H1 (cell line): Measurements from ENCODE around the gene STXBP6. TPM values are rescaled to one million over a fixed set of nuclear protein-coding genes. Genes with fewer than 3 reads are reported as not detected.

Experiments
- CTCF ChIA-PET: fragments of 300-600 bp; sonication (Branson Sonifier 250); formaldehyde crosslinking; loops from one replicate; lab custom pipeline; 2021; ENCODE audit not compliant: partially characterized antibody; lab: Charles Lee
- POLR2A ChIA-PET: fragments of 300-600 bp; sonication (Branson Sonifier 250); formaldehyde crosslinking; loops from one replicate; lab custom pipeline; 2021; ENCODE audit warnings: inconsistent platforms; ENCODE audit not compliant: partially characterized antibody; lab: Charles Lee
- DNase-seq, 2 experiments: peaks; one replicate each; pipeline versions ENCODE4 v3.0.0 to v3.0.0-alpha.2; 2010 to 2022; ENCODE audit warnings: low spot score in 2 of 2, low read depth in 1 of 2, mixed read lengths in 1 of 2
- FAIRE-seq: peaks from 2 replicates; lab custom pipeline; 2011; peaks lifted over from hg19 to GRCh38; lab: Jason Lieb, UNC
- H2AFZ ChIP-seq: 2 replicates; pipeline ENCODE4 v1.8.1; 2012; ENCODE audit warnings: low read length, inconsistent platforms
- H2AK5ac ChIP-seq: 2 replicates; pipeline ENCODE4 v1.6.1; 2013; ENCODE audit warnings: low read depth, low read length
- H2BK120ac ChIP-seq: replicated peaks from 2 replicates; pipeline ENCODE3; 2013; ENCODE audit warnings: low read depth, low read length, inconsistent platforms
- H2BK12ac ChIP-seq: 2 replicates; pipeline ENCODE4 v1.6.1; 2013; ENCODE audit warnings: low read depth, low read length
- H2BK15ac ChIP-seq: 2 replicates; pipeline ENCODE4 v1.6.1; 2013; ENCODE audit warnings: low read length
- H2BK20ac ChIP-seq: 2 replicates; pipeline ENCODE4 v1.6.1; 2013; ENCODE audit warnings: low read length
- H2BK5ac ChIP-seq: 2 replicates; pipeline ENCODE4 v1.6.1; 2013; ENCODE audit warnings: low read depth, low read length
- H3K14ac ChIP-seq: 2 replicates; pipeline ENCODE4 v1.6.1; 2013; ENCODE audit warnings: inconsistent platforms; ENCODE audit not compliant: insufficient read length
- H3K18ac ChIP-seq: 2 replicates; pipeline ENCODE4 v1.6.1; 2013; ENCODE audit warnings: low read length; ENCODE audit errors: extremely low read depth
- H3K23ac ChIP-seq: 2 replicates; pipeline ENCODE4 v1.6.1; 2013; ENCODE audit warnings: inconsistent platforms; ENCODE audit not compliant: insufficient read length
- H3K23me2 ChIP-seq: 2 replicates; pipeline ENCODE4 v1.6.1; 2013; ENCODE audit warnings: low read depth, low read length
- H3K27ac ChIP-seq: 2 replicates; pipeline ENCODE4 v1.6.1; 2011; ENCODE audit warnings: low read depth, low read length, inconsistent platforms
- H3K27me3 ChIP-seq, 4 experiments: replicated peaks in 1 of 4; 1 replicate in 1 of 4; 2 replicates in 3 of 4; pipeline versions ENCODE4 v1.6.1 to v1.8.1; 2011 to 2013; ENCODE audit warnings: low read length in 3 of 4, mild to moderate bottlenecking in 3 of 4, inconsistent platforms in 2 of 4, mixed read lengths in 2 of 4, moderate library complexity in 1 of 4; ENCODE audit not compliant: control insufficient read depth in 3 of 4, insufficient read depth in 3 of 4; ENCODE audit errors: extremely low read depth in 1 of 4
- H3K36me3 ChIP-seq, 4 experiments: 2 replicates each; pipeline versions ENCODE4 v1.6.1 to v1.8.1; 2011 to 2013; ENCODE audit warnings: mild to moderate bottlenecking in 4 of 4, low read length in 3 of 4, moderate library complexity in 2 of 4, control low read depth in 1 of 4, inconsistent platforms in 1 of 4; ENCODE audit not compliant: insufficient read depth in 4 of 4, control insufficient read depth in 2 of 4
- H3K4ac ChIP-seq: replicated peaks from 2 replicates; pipeline ENCODE3; 2013; ENCODE audit warnings: low read length, low read depth, mixed read lengths, inconsistent platforms; ENCODE audit not compliant: insufficient read length
- H3K4me1 ChIP-seq, 4 experiments: replicated peaks in 1 of 4; 1 replicate in 1 of 4; 2 replicates in 3 of 4; pipeline versions ENCODE4 v1.6.1 to v1.8.1; 2011 to 2013; ENCODE audit warnings: low read length in 3 of 4, inconsistent platforms in 2 of 4, mixed read lengths in 1 of 4; ENCODE audit not compliant: insufficient read depth in 4 of 4, control insufficient read depth in 3 of 4
- H3K4me2 ChIP-seq, 2 experiments: 2 replicates each; pipeline versions ENCODE4 v1.6.1 to v1.8.1; 2011 to 2013; ENCODE audit warnings: low read depth in 2 of 2, low read length in 2 of 2, control low read depth in 1 of 2, inconsistent platforms in 1 of 2, mild to moderate bottlenecking in 1 of 2; ENCODE audit not compliant: insufficient read depth in 1 of 2
- H3K4me3 ChIP-seq, 4 experiments: fragments of 200-600, 300-600 bp in 1 of 4; sonication (generic), shearing (Covaris generic), sonication (Bioruptor Twin) in 1 of 4; 2 replicates each; pipeline versions ENCODE4 v1.5.1 to v1.8.1; 2011 to 2016; ENCODE audit warnings: low read length in 4 of 4, low read depth in 3 of 4, control low read depth in 2 of 4, inconsistent platforms in 2 of 4, mild to moderate bottlenecking in 2 of 4, mixed read lengths in 1 of 4, moderate library complexity in 1 of 4; ENCODE audit not compliant: insufficient read depth in 2 of 4; ENCODE audit errors: extremely low read depth in 1 of 4
- H3K56ac ChIP-seq: replicated peaks from 2 replicates; pipeline ENCODE3; 2013; ENCODE audit warnings: low read depth, mild to moderate bottlenecking, mixed read lengths, low read length, inconsistent platforms; ENCODE audit not compliant: insufficient read length
- H3K79me1 ChIP-seq: 2 replicates; pipeline ENCODE4 v1.6.1; 2013; ENCODE audit warnings: low read depth, low read length, control low read depth
- H3K79me2 ChIP-seq, 2 experiments: 2 replicates each; pipeline versions ENCODE4 v1.6.1 to v1.8.1; 2012 to 2013; ENCODE audit warnings: low read length in 2 of 2, mild to moderate bottlenecking in 2 of 2, inconsistent platforms in 1 of 2; ENCODE audit not compliant: insufficient read depth in 2 of 2, control insufficient read depth in 1 of 2
- H3K9ac ChIP-seq, 4 experiments: replicated peaks in 1 of 4; 1 replicate in 1 of 4; 2 replicates in 3 of 4; pipeline versions ENCODE4 v1.6.1 to v1.8.1; 2011 to 2013; ENCODE audit warnings: low read depth in 3 of 4, low read length in 3 of 4, control low read depth in 2 of 4, mild to moderate bottlenecking in 2 of 4, moderate library complexity in 2 of 4, inconsistent platforms in 1 of 4; ENCODE audit errors: extremely low read depth in 1 of 4
- H3K9me3 ChIP-seq, 2 experiments: 2 replicates each; pipeline versions ENCODE4 v1.6.1 to v1.8.1; 2012 to 2013; ENCODE audit warnings: mild to moderate bottlenecking in 2 of 2, moderate library complexity in 2 of 2, control low read depth in 1 of 2, inconsistent platforms in 1 of 2, low read depth in 1 of 2, low read length in 1 of 2, mixed read lengths in 1 of 2; ENCODE audit not compliant: insufficient read depth in 2 of 2
- H4K20me1 ChIP-seq, 2 experiments: replicated peaks in 1 of 2; 2 replicates each; pipeline versions ENCODE3 to v1.8.1; 2011 to 2013; ENCODE audit warnings: inconsistent platforms in 2 of 2, low read length in 2 of 2, mild to moderate bottlenecking in 1 of 2; ENCODE audit not compliant: insufficient read depth in 2 of 2, control insufficient read depth in 1 of 2
- H4K5ac ChIP-seq: 2 replicates; pipeline ENCODE4 v1.6.1; 2013; ENCODE audit warnings: low read length, low read depth, mixed read lengths, inconsistent platforms; ENCODE audit not compliant: insufficient read length
- H4K8ac ChIP-seq: 2 replicates; pipeline ENCODE4 v1.8.0; 2013; ENCODE audit warnings: mild to moderate bottlenecking, moderate library complexity, low read length, inconsistent platforms; ENCODE audit not compliant: insufficient read depth; ENCODE audit errors: extremely low read depth
- H4K91ac ChIP-seq: replicated peaks from 2 replicates; pipeline ENCODE3; 2013; ENCODE audit warnings: low read length, mixed read lengths, inconsistent platforms; ENCODE audit not compliant: insufficient read length
- BACH1 ChIP-seq: IDR thresholded peaks from 2 replicates; pipeline ENCODE4 v1.6.1; 2012; ENCODE audit warnings: low read length, improper control_type of control experiment
- CBX5 ChIP-seq: fragments of 300-800, 300-1000 bp; sonication (generic); IDR thresholded peaks from 2 replicates; pipeline ENCODE4 v1.7.1; 2016; ENCODE audit warnings: antibody characterized with exemption, low read length, low read depth
- CBX8 ChIP-seq: fragments of 300-800, 300-1000 bp; sonication (generic); IDR thresholded peaks from 2 replicates; pipeline ENCODE4 v1.7.1; 2016; ENCODE audit warnings: low read depth, low read length, borderline replicate concordance
- CTBP2 ChIP-seq: IDR thresholded peaks from 2 replicates; pipeline ENCODE4 v1.7.0; 2011; ENCODE audit warnings: borderline replicate concordance, mild to moderate bottlenecking, moderate library complexity, mixed read lengths, low read length; ENCODE audit not compliant: insufficient read depth, insufficient read length
- GABPA ChIP-seq: IDR thresholded peaks from 2 replicates; pipeline ENCODE4 v1.6.1; 2011; ENCODE audit warnings: mild to moderate bottlenecking, low read length, moderate library complexity, borderline replicate concordance; ENCODE audit not compliant: insufficient read depth
- GTF2F1 ChIP-seq: IDR thresholded peaks from 2 replicates; pipeline ENCODE4 v1.6.1; 2012; ENCODE audit warnings: low read depth, low read length, improper control_type of control experiment, borderline replicate concordance
- RBBP5 ChIP-seq: IDR thresholded peaks from 2 replicates; pipeline ENCODE4 v1.7.1; 2012; ENCODE audit warnings: low read depth, mild to moderate bottlenecking, inconsistent platforms, low read length, moderate library complexity, borderline replicate concordance
- RFX5 ChIP-seq: IDR thresholded peaks from 2 replicates; pipeline ENCODE4 v1.6.1; 2011; ENCODE audit warnings: low read depth, low read length, improper control_type of control experiment, borderline replicate concordance
- SP1 ChIP-seq: IDR thresholded peaks from 2 replicates; pipeline ENCODE4 v1.6.1; 2011; ENCODE audit warnings: low read depth, low read length
- SP4 ChIP-seq: IDR thresholded peaks from 2 replicates; pipeline ENCODE4 v1.6.1; 2012; ENCODE audit warnings: low read length, inconsistent platforms
- TAF1 ChIP-seq: IDR thresholded peaks from 2 replicates; pipeline ENCODE4 v1.6.1; 2011; ENCODE audit warnings: mild to moderate bottlenecking, low read depth, low read length
- YY1 ChIP-seq: IDR thresholded peaks from 2 replicates; pipeline ENCODE4 v1.6.1; 2011; ENCODE audit warnings: low read depth, mild to moderate bottlenecking, low read length
- ZNF274 ChIP-seq: IDR thresholded peaks from 2 replicates; pipeline ENCODE4 v1.7.0; 2012; ENCODE audit warnings: low read length, borderline replicate concordance; ENCODE audit errors: extremely low read depth
- WGBS, 2 experiments: shearing (Covaris generic) in 1 of 2; methylation state at CpG; one replicate each; pipeline versions ENCODE4 v1.1.6 to v1.1.7; 2013 to 2015; ENCODE audit warnings: low lambda C conversion rate in 2 of 2, mixed read lengths in 2 of 2, inconsistent platforms in 1 of 2, low coverage in 1 of 2, missing lambda C conversion rate in 1 of 2; ENCODE audit not compliant: insufficient replicate concordance in 2 of 2, insufficient coverage in 1 of 2, insufficient read length in 1 of 2; ENCODE audit errors: extremely low coverage in 1 of 2, missing lambda C conversion rate in 1 of 2; 5-methylcytosine and 5-hydroxymethylcytosine counted together
- polyA plus RNA-seq, 7 experiments: library from polyadenylated mRNA; depleted of rRNA in 3 of 7; stranded (reverse) in 5 of 7; unstranded in 2 of 7; fragments of >200 nt in 5 of 7; fragments of 200-250 nt in 2 of 7; gene quantifications; 1 replicate in 5 of 7; 2 replicates in 1 of 7; 4 replicates in 1 of 7; pipeline versions ENCODE4 v1.2.1 to v1.2.3, GENCODE V29; 2011 to 2013; ENCODE audit warnings: missing spikeins in 2 of 7, mixed read lengths in 2 of 7
- total RNA-seq: library from RNA; stranded (reverse); fragmentation: NEBNext Ultra II Directional; extraction: Animal tissue kit (Norgen Biotek cat#: 25700); gene quantifications from 2 replicates; pipeline ENCODE4 v1.2.1, GENCODE V29; 2021
- TF ChIP-seq, protein P1 (sequence below): IDR thresholded peaks from 2 replicates; pipeline ENCODE4 v1.6.1; 2012; ENCODE audit warnings: inconsistent platforms

STXBP6 gene
- total and polyA plus RNA-seq, 2 of the 8 experiments (the other 6 are each of a cell fraction or from before 2014, with no cell fraction given): 9.4 to 18.1 TPM

- Histone ChIP-seq H4K8ac (no peak overlapping the region), H2BK15ac (no peak overlapping the region), H3K23ac (no peak overlapping the region), H3K4me2 (no peak overlapping the region), H4K20me1 (no peaks in the 10 kb centered on the region), H3K9me3 (peaks cover 0 to 7% of the 10 kb centered on the region in 2 experiments; a peak in 1 of 4 replicates), H3K23me2 (no peaks in the 10 kb centered on the region), H3K79me1 (no peaks in the 10 kb centered on the region), H4K91ac (no peak overlapping the region), H3K36me3 (no peaks in the 10 kb centered on the region), H2BK5ac (no peak overlapping the region), H3K27ac (no peak overlapping the region), H3K27me3 (no peaks in the 10 kb centered on the region), H2AFZ (no peak overlapping the region), H3K4me1 (no peaks in the 10 kb centered on the region), H2BK12ac (no peak overlapping the region), H3K9ac (no peak overlapping the region), H3K4ac (no peak overlapping the region), H3K56ac (no peak overlapping the region), H3K14ac (no peak overlapping the region), H2AK5ac (no peak overlapping the region), H4K5ac (no peak overlapping the region), H2BK120ac (no peak overlapping the region), H3K4me3 (no peak overlapping the region), H2BK20ac (no peak overlapping the region), H3K18ac (no peak overlapping the region), H3K79me2 (no peaks in the 10 kb centered on the region)
- DNase-seq: no peak
- POLR2A ChIA-PET: interaction anchor here (1.2 kb wide), 1 partner anchor 12 kb away, joined by 3 read pairs; no protein-coding TSS in a partner anchor
- WGBS, 2 experiments: 87% methylated on average over 5 of the region's 5 CpGs; no CpG with 5 or more reads in 1 of the 2 experiments
- FAIRE-seq: no peak
- CTCF ChIA-PET: interaction anchor here (0.6 kb wide), 1 partner anchor 100 kb away, joined by 3 read pairs; no protein-coding TSS in a partner anchor
- TF ChIP-seq GABPA (no peak), CBX5 (no peak), SP1 (no peak), GTF2F1 (no peak), YY1 (no peak), SP4 (no peak), RFX5 (no peak), BACH1 (no peak), CTBP2 (no peak), TAF1 (no peak), ZNF274 (no peak), RBBP5 (no peak), CBX8 (no peak)
- TF ChIP-seq, protein P1, sequence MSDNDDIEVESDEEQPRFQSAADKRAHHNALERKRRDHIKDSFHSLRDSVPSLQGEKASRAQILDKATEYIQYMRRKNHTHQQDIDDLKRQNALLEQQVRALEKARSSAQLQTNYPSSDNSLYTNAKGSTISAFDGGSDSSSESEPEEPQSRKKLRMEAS: no peak
Observed at GRCh38 chr14:24894583-24895242, 155.2 kb downstream of the STXBP6 start.
